ENCODE data around the gene SUN1. TPM values are rescaled to one million over a fixed set of nuclear protein-coding genes. Genes with fewer than 3 reads are reported as not detected.

The SUN1 gene
- total RNA-seq, 2 experiments from 2014 or later: 65.7 to 72.8 TPM

DNA sequence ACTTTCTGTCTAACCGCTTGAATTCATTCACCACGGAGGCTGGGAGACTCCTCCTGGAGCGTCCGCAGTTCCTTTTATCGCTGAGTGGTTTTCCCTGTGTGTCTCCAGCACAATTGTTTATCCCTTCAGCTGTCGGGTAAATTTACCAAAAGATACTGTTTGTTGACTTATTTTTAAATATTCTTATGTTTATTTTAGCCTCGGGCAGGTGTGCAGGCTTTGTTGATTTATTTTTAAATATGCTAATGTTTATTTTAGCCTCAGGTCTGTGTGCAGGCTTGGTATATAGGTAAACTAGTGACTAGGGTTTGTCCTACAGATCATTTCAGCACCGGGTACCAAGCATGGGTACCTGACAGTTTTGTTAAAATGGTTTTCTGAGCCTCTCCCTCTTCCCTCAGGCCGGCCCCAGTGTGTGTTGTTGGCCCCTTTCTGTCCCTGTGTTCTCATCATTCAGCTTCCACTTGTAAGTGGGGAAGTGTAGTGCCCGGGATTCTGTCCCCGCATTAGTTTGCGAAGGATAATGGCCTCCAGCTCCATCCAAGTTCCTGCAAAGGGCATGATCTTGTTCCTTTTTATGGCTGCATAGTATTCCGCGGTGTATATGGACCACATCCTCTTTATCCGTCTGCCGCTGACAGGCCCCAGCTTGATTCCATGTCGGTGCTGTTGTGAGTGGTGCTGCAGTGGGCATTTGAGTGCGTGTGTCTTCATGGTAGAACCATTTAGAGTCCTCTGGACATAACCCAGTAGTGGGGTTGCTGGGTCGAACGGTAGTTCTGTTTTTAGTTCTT is 49.4 kb downstream of the SUN1 start:
- no peak for DNase-seq
- Mint-ChIP-seq H3K27me3 (no peaks in the 10 kb centered on the region), H3K4me3 (no peak overlapping the region), H3K4me1 (peaks cover 18% of the 10 kb centered on the region), H3K9me3 (no peaks in the 10 kb centered on the region), H3K36me3 (ENCODE audit: low read depth) (peaks cover 17% of the 10 kb centered on the region), H3K27ac (no peak overlapping the region)
- CTCF ChIA-PET: no interaction called here
- POLR2A ChIA-PET: no interaction called here

DNA sequence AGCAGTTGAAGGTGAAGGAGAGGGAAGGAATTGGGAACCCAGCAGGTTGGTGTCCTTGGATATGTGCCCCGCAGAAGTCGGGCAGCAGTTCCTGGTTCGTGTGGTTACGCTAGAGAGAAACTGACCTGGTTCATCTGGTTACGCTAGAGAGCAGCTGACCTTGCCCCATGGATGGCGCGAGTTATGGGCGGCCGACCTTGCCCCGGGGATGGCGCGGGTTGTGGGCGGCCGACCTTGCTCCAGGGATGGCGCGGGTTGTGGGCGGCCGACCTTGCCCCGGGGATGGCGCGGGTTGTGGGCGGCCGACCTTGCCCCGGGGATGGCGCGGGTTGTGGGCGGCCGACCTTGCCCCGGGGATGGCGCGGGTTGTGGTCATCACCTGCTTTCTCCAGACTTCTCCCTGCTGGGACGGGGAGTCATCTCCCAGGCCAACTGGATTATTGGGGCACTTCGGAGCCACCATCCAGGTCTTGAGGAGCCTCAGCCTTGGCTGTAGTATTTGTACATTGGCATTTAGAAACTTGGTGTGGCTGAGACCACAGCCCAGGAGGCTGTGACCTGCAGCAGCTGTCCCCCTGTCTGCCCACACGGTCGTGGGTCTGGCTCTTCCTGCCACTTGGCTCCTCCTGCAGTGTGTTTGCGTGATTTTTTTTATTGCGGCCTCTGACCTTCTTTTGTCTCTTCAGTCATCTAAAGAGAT is 50.2 kb downstream of the SUN1 start:
- H3K4me3 Mint-ChIP-seq: no peak overlapping the region

DNA sequence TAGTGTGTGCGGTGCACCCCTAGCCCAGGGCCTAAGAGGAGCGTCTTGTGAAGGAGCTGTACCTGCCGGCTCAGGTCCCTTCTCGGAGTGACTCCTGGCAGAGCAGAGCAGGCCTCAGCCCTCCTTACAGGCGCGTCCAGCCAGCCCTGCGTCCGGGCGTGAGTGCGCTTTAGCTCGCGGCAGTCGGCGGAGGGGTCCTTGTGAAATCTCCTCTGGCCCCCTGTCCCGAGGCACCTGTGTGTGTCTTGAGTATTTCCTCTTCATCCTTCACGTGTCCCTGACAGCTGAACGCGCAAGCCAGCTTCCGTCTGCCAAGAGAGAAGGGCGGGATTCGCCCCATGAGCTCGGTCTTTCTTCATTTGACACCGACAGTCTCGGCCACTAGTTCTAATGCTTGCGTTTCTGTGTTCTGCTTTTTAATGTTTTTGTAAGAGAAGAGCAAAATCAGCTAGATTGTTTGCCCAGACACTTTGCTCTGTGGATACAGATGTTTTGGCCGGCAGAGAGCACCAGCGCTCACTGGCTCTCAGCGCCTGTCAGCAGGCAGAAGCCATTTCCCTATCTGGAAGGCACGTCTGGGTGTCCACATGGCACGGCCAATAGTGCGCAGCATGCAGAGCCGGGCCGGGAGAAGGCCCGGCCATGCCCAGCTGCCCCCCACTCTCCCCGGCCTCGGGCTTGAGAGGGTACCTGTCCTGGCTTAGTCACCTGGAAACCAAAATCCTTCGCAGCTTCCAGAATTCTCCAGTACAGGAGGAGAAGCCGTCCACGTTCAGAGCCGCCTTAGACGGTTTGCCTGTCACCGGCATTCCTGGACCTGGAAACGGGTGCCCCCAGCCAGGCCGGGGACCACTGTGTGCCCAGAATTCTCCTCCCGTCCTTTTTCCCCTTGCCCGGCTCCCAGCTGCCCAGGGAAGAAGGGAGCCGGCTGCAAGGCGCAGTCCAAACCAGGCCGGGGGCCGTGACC is 51.1 kb downstream of the SUN1 start:
- H3K4me1 Mint-ChIP-seq: peaks cover 14% of the 10 kb centered on the region
- H3K9me3 Mint-ChIP-seq: no peaks in the 10 kb centered on the region
- H3K36me3 Mint-ChIP-seq (ENCODE audit: low read depth): peaks cover 13% of the 10 kb centered on the region
- POLR2A ChIA-PET: no interaction called here
- DNase-seq: no peak
- H3K4me3 Mint-ChIP-seq: no peak overlapping the region
- no peaks in the 10 kb centered on the region for H3K27me3 Mint-ChIP-seq
- CTCF ChIA-PET: no interaction called here
- H3K27ac Mint-ChIP-seq: no peak overlapping the region

More for the DNA sequence above, 50.2 kb downstream of the SUN1 start:
- ChIA-PET CTCF (no interaction called here), POLR2A (no interaction called here)
- H3K27me3 Mint-ChIP-seq: no peaks in the 10 kb centered on the region
- no peaks in the 10 kb centered on the region for H3K9me3 Mint-ChIP-seq
- H3K27ac Mint-ChIP-seq: no peak overlapping the region
- DNase-seq: no peak
- peaks cover 14% of the 10 kb centered on the region for H3K36me3 Mint-ChIP-seq (ENCODE audit: low read depth)
- peaks cover 18% of the 10 kb centered on the region for H3K4me1 Mint-ChIP-seq

DNA sequence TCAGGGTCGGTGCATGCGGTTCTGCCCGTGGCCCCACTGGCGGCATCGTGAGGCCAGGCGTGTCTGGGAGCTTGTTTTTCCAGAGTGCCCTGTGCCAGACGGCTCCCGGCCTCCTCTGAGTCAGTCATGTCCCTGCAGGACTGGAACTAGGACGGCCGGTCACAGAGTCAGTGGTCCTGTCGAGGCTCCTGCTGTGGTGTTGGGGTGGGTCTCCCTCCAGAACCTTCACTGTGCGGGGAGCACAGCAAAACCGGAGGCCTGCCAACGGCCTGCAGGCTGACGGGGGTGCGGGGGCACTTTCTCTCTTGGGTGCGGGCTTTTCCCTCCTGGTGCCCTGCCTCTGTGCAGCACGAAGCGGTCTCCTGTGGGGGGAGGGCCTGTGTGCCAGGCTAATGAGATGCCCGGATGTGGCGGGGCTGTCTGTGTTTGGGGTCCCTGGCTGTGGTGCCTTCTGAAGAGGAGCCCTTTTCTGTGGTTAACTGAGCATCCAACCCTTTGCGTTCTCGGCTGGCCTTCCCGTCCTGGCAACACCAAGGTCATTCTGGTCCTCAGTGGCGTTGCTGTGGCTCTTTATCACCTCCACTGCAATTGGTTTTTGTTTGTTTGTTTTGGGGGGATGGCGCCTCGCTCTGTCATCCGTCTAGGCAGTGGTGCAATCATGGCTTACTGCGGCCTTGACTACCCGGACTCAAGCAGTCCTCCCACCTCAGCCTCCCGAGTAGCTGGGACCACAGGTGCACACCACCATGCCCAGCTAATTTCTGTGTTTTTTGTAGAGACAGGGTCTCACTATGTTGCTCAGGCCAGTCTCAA is 52.1 kb downstream of the SUN1 start:
- no peak overlapping the region for H3K27ac Mint-ChIP-seq
- POLR2A ChIA-PET: no interaction called here

DNA sequence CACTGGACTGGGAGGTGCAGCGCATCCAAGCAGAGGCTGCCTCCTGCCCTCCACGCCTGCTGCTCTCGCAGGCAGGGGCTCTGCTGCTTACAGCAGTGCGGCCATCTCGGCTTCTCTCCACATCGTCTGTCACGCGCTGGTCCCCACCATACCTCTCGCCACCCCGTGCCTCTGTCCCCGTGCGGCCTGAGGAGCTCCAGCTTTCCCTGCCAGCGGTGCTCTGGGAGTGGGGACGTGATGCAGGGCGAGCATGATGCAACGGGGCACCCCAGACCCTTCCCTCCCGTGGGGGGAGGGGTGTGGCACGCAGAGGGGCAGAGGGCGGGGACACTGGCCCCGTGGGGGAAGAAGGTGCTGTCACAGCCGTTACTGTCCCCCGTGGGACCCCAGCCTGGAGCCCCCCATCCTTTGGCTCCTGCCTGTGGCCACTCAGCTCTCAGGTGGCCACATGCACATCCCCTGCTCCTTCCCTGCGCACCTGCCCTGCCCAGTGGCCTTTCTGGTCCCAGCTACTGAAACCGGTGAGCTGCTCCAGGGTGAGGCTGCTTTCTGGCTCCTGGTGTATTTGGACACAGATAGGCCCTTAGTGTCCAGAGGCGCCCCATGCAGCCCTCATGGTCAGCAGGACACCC is 53.1 kb downstream of the SUN1 start:
- no peak overlapping the region for H3K4me3 Mint-ChIP-seq
- no peak overlapping the region for H3K27ac Mint-ChIP-seq
- CTCF ChIA-PET: interaction anchor here (1.1 kb wide), 1 partner anchor 23 kb away, joined by 3 read pairs; no protein-coding TSS in a partner anchor
- DNase-seq: no peak
- H3K4me1 Mint-ChIP-seq: peaks cover 2% of the 10 kb centered on the region
- POLR2A ChIA-PET: interaction anchor here (1.4 kb wide), 1 partner anchor 16 kb away, joined by 3 read pairs; no protein-coding TSS in a partner anchor
- no peaks in the 10 kb centered on the region for H3K27me3 Mint-ChIP-seq
- peaks cover 12% of the 10 kb centered on the region for H3K36me3 Mint-ChIP-seq (ENCODE audit: low read depth)
- H3K9me3 Mint-ChIP-seq: no peaks in the 10 kb centered on the region

More for the DNA sequence above, 52.1 kb downstream of the SUN1 start:
- peaks cover 12% of the 10 kb centered on the region for H3K36me3 Mint-ChIP-seq (ENCODE audit: low read depth)
- no peak for DNase-seq
- CTCF ChIA-PET: interaction anchor here (1.1 kb wide), 1 partner anchor 24 kb away, joined by 3 read pairs; no protein-coding TSS in a partner anchor
- H3K9me3 Mint-ChIP-seq: no peaks in the 10 kb centered on the region
- H3K27me3 Mint-ChIP-seq: no peaks in the 10 kb centered on the region
- H3K4me3 Mint-ChIP-seq: no peak overlapping the region
- peaks cover 8% of the 10 kb centered on the region for H3K4me1 Mint-ChIP-seq

DNA sequence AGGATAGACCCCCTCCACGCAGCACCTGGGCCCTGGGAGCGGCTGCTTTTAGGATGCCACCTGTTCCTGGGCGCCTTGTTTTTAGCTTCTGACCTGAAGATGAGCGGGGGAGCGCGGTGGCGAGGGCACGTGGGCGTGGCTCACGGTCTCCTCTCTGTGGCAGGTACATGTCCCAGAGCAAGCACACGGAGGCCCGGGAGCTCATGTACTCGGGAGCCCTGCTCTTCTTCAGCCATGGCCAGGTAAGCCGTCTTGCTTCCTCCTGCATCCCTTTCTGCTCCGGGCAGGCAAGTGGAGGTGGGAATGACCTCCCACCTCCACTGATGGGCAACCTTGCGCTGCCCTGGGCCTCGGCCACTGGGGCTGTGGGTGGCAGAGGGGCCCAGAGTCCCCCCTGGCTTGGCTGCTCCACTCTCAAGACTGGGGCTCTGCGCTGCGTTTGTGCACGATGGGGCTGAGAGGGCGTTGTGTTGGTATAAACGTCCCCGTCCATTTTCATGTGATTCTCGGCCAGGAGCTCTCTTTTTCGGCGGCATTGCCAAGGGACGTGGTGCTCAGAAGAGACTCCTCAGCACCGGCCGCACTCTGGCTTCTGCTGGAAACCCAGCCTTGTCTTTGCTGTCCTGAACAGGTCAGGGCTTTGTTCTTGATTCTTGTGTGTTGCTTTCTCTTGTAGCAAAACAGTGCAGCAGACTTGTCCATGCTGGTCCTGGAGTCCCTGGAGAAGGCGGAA is 53.8 kb downstream of the SUN1 start:
- no peak for DNase-seq
- Mint-ChIP-seq H3K4me1 (peaks cover 2% of the 10 kb centered on the region), H3K27ac (no peak overlapping the region), H3K9me3 (no peaks in the 10 kb centered on the region), H3K4me3 (no peak overlapping the region), H3K36me3 (ENCODE audit: low read depth) (peaks cover 19% of the 10 kb centered on the region), H3K27me3 (no peaks in the 10 kb centered on the region)
- ChIA-PET POLR2A (interaction anchor here (1.4 kb wide), 1 partner anchor 16 kb away, joined by 3 read pairs; no protein-coding TSS in a partner anchor), CTCF (interaction anchor here (1.1 kb wide), 1 partner anchor 22 kb away, joined by 3 read pairs; no protein-coding TSS in a partner anchor)

DNA sequence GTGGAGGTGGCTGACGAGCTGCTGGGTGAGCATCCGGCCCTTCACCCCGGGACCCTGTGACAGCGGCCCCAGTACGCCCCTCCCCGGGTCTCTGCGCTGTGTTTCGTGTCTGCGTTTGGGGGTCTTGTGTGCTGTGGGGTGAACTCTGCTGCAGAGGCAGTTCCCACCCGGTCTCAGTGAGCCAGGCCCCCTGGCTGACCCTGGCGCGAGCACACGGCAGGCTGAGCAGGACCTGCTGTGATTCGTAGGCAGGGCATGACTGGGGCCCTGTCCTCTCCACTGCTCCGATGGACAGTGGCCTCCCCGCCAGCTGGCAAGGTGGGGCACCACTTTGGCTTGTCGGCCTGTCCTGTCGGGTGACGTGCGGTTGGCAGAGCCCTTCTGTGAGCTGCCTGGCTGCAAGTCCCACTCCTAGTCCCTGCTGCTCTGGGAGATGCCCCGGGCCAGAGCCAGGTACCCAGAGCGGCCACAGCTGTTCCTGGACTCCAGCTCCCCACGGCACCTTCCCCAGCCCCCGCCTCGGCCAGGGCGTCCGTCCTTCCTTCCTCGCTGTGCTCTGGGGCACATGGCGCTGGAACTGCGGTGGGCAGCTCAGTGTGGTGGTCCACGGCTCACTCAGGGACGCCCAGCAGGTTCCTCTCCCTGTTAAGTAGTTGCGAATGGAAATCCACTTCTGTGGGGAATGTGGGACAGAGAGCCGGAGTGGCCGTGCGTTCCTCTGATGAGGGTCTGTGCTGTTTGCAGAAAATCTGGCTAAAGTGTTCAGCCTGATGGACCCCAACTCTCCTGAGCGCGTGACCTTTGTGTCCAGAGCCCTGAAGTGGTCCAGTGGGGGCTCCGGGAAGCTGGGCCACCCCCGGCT is 54.6 kb downstream of the SUN1 start:
- Mint-ChIP-seq H3K4me1 (peaks cover 2% of the 10 kb centered on the region), H3K4me3 (no peak overlapping the region), H3K36me3 (ENCODE audit: low read depth) (peaks cover 23% of the 10 kb centered on the region), H3K9me3 (no peaks in the 10 kb centered on the region), H3K27ac (no peak overlapping the region), H3K27me3 (no peaks in the 10 kb centered on the region)
- CTCF ChIA-PET: no interaction called here
- POLR2A ChIA-PET: no interaction called here
- no peak for DNase-seq

DNA sequence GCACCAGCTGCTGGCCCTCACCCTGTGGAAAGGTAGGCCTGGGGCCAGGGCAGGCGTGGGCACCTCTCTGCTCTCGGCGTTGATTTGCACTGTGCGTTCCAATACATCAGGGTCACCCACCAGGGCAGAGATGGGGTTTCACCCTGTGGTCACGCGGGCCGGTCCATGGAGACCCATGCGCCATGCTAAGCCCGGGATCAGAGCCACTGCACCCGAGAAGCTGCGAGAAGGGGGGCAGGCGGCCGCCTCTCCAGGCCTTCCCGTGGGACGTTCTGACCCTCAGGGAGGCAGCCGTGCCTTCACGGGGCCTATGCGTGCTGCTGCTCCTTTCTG is 55.2 kb downstream of the SUN1 start:
- POLR2A ChIA-PET: no interaction called here

DNA sequence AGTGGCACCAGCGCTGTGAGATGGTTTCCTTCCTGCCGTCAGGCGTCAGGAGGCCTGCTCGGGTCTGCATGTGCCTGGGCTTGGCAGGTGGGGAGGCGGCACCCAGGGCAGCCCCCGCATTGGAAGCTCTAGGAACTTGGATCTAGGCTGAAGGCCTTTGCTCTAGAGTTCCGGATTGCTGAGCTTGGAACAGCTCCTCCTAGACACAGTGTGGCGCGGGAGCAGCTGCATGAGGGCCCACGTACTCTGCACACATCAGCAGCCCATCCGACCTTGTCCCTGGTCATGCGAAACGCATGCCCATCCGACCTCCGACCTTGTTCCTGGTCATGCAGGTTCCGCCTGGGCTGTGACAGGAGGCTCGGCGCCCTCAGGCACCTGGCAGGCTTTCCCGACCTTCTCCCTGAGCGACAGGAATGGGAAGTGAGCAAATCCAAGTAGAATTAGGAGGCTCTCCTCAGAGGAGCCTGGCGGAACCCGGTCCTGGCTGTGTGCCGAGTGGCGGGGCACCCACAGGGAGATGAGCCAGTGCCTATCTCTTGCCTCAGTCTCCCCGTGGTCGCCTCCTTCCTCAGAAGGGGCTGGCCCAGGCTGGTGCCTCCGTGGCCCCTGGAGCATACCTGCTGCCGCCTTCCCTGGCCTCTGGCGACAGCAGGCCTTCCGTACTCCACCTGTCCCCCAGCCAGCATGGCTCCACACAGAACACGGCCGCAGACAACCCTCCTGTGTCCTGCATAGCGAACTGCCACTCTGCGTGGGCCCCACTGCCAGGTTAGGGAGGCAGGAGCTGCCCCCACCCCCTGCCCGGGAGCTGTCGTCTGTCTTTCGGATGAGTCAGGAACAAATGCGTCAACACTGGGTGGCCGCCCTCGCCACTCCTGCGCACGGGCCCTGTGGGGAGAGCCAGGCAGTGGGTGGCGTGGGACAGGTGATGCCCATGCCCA is 56.1 kb downstream of the SUN1 start:
- no peaks in the 10 kb centered on the region for H3K9me3 Mint-ChIP-seq
- no peaks in the 10 kb centered on the region for H3K4me1 Mint-ChIP-seq
- DNase-seq: no peak
- peaks cover 36% of the 10 kb centered on the region for H3K36me3 Mint-ChIP-seq (ENCODE audit: low read depth)
- H3K4me3 Mint-ChIP-seq: no peak overlapping the region
- no peaks in the 10 kb centered on the region for H3K27me3 Mint-ChIP-seq
- H3K27ac Mint-ChIP-seq: no peak overlapping the region
- ChIA-PET CTCF (no interaction called here), POLR2A (no interaction called here)

More for the DNA sequence above, 55.2 kb downstream of the SUN1 start:
- CTCF ChIA-PET: no interaction called here
- H3K27me3 Mint-ChIP-seq: no peaks in the 10 kb centered on the region
- peaks cover 27% of the 10 kb centered on the region for H3K36me3 Mint-ChIP-seq (ENCODE audit: low read depth)
- no peaks in the 10 kb centered on the region for H3K9me3 Mint-ChIP-seq
- no peak overlapping the region for H3K27ac Mint-ChIP-seq
- no peak for DNase-seq
- H3K4me1 Mint-ChIP-seq: no peaks in the 10 kb centered on the region
- H3K4me3 Mint-ChIP-seq: no peak overlapping the region

DNA sequence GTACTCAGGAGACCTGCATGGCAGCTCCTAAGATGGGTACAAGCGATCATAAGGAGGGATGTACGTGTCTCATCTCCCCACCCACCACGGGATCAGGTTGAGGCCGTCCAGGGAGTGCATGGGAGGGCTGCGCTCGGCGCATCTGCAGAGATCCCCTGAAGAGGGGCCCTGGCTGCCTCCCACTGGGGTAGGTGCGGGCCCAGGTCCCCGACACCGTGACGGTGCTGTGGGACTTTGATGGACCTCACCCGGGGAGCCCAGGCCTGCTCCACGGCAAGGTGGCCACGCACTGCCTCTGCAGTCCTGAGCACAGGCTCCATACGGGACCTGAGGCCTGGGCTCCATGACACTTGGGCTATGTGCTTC is 56.7 kb downstream of the SUN1 start:
- Mint-ChIP-seq H3K4me3 (no peak overlapping the region), H3K36me3 (ENCODE audit: low read depth) (peaks cover 39% of the 10 kb centered on the region), H3K27me3 (no peaks in the 10 kb centered on the region), H3K4me1 (no peaks in the 10 kb centered on the region), H3K27ac (no peak overlapping the region), H3K9me3 (no peaks in the 10 kb centered on the region)
- DNase-seq: no peak
- POLR2A ChIA-PET: no interaction called here
- CTCF ChIA-PET: no interaction called here

Data from activated CD4-positive, alpha-beta memory T cell treated with anti-CD3 and anti-CD28 coated beads, Interleukin-2, amount 10 ng/mL, durations not matched to agents 7 days and 5 days (primary cell).